NCI-H128 (cell line): ENCODE results near the gene RGS8.
A peak's percentile ranks its signal among the peaks of the same experiment; 100 is the strongest.

Experiments used
- DNase-seq: peaks from one replicate; lab custom pipeline; 2025; ENCODE audit not compliant: unreplicated experiment; lab: John Stamatoyannopoulos, UW

RGS8 gene

DNA sequence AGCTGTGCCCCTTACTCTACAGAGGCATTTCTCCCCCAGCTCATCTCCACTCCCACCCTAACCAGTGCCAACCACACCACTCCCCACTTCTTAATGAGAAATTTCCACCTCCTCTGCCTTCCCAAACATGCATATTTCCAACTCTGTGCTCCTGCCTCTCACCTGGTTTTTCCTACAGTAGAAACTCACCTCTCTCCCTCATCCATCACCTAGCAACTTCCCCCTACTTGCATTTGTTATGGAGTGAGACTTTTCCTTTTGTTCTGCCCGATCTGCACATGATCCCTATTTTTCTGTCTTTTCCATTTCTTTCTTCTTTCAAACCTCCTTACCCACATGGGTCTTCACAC is 11.9 kb downstream of the RGS8 start:
- no peak for DNase-seq

DNA sequence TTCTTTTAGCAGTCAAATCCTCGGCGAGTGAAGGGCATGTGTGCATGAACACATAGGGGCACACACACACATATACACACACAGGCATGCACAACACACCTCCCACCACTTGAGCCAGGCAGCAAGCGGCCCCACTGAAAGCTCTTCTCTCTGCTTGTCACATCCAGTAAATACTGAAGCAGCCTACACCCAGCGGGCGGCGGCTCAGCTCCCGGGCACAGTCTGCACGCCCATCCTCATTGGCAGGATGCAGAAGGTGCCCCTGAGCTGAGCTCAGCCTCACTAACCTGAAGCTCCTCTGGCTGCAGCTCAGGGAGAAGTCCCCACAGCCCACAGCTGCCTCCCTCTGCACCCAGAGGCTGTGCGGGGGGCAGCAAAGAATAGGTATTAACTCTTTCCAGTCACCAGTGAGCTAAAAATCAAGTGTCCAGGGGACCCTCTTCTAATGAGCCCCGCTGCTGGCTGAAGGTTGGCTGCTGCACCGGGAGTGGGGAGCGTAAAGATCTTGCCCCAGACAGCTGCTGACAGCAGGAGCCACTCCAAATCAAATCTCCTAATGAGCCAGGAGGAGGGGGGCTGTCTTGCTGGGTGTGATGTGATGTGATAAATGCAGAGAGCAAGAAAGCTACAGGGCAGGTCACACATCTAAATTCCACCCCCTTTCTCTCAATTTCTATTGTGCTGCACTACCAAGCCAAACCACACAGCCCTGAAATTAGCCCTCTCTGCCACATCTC is 12.5 kb downstream of the RGS8 start:
- DNase-seq, result peak; percentile 77

DNA sequence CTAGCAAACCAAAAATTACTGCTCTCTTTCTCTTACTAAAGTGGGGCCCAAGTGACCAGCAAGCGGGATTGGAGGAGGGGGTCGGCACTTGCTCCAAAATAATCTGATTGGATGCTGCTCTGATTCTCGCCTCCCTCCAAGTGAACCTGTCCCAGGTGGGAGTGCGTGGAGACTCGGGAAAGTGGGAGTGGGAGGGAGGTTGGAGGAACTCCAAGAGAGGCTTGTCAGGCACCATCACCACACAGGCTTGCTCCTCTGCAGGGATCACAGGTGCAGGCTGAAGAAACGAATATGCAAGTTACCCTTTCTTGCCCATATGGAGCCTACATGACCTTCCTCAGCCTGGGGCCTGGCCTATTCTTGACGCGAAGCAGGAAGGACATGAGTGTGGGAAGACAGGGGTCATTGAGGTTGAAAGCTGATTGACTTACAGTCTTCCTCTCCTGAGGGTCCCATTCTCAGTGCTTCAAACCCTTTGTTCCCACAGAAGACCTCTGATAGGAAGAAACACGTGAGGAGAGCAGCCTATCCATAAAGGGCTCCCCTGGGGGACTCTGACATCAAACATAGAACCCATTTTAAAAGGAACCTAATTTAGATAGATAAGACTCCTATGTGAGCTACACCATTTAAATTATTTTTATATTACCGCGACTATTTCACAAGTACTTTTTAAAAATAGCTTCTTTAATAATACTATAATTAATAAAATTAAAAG is 14.2 kb downstream of the RGS8 start:
- DNase-seq, result no peak

DNA sequence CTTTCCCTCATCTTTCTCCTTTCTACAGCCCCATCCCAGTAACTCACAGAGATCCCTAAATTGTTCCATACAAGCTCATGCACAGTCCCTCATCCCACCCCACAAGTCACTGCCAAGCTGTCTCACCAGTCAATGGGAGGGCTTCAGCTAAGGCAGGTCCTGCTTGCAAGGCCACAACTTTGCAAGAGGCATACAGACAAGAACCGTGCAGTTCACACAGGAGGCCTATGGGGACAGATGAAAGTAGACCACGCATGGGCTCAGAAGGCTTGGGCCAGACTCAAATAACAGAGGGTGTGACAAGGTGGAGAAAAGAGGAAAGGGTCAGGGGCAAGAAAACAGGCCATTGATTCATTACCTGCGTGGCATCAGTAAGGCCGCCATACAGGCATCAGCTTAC is 15.1 kb downstream of the RGS8 start:
- no peak for DNase-seq

DNA sequence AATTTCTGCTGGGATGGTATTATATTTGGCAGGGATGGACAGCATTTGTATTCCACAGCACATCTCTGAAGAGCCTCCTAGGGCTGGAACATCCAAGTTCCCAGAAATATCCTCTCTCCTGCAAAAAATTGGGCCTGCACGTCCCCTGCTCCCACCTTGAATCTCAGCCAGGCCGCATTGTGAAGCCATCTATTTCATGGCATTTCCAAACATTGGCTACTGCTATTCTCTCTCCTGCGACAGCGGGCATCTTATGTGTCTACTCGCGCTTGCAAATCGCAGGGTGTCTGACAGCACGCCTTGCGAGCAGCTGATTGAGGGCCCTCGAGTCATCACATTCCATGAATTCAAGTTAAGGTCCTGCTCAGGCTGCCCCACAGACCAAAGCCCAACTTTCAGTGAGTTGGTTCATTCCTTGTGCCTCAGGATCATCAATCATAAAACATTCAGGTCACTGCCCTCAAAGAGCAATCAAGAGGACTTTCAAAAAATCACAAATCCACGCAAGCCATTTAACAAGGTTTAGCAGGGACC is 15.8 kb downstream of the RGS8 start:
- DNase-seq, result no peak

DNA sequence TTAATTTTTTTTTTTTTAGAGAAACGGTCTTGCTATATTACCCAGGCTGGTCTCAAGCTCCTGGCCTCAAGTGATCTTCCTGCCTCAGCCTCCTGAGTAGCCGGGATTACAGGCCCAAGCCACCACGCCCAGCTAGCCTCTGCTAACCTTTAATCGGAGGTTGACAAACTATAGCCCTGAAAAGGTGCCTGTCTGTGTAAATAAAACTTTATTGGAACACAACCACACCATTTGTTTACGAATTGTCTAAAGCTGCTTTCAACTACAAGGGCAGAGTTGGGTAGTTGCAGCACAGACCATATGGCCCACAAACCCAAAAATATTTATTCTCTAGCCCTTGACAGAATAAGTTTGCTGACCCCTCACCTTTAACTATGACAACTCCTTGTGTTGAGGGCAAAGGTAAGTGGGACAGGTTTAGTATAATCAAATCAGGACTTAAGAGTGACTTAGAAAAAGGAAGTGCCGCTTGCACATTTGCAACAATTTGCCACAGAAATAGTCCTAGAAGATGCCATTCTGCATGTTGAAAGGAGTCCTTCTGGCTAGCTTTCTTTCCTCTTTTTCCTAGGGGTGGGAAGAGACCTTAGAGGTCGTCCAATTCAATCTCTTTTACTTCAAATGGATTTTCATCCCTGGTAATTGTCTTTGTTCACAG is 16.4 kb downstream of the RGS8 start:
- no peak for DNase-seq

DNA sequence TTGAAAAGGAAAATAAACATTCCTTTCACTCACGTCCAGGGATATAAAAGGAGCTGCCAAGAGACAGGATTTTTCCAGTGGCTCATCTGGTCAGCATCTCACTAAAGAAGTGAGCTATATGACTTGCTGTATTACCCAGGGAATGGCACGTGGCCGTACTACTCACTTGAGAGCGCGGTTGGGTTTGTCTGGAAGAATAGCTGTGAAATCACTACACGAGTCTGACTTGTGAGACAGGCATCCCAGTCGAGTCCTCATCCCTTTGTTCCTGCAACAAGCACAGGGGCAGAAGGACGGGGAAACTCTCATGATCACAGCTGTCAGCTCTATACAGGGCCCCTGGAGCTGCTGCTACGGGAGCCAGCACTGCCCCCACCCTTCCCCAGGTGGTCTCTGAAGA is 17.7 kb downstream of the RGS8 start:
- DNase-seq, result no peak

DNA sequence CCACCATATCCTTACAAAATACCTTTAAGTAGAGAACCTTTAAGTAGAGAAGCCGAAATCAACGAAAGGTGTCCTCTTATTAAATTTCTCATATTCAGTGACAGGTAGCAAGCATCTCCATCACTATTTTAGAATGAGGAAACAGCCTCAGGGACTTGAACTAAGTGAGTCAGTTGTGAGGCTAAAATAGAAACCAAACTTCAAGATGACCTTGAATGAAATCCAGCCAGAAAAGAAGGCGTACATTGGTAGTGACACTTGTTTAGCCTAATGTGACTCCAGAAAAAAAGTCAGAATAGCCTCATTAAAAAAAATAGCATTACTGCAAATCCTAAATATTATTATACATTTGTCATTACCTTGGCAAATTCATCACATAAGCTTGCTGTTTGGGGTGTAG is 20.1 kb downstream of the RGS8 start:
- no peak for DNase-seq

DNA sequence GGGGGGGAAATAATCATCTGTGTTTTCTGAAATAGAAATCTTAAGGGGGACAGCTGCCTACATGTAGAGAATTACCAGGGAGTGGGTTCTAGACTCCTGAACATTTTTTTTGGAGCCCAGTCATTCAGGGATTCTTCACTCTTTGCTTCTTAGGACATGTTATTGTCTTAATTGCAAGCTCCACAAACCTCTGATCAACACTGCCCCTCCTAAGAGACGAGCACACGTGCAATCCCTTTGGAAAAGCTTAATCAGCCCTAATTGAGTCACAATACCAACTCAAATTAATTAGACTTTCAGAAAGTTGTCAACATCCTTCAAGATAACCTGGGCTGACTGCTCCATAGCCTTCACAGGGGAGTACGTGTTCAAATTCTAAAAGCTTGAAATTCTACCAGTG is 21.4 kb downstream of the RGS8 start:
- DNase-seq, result no peak

DNA sequence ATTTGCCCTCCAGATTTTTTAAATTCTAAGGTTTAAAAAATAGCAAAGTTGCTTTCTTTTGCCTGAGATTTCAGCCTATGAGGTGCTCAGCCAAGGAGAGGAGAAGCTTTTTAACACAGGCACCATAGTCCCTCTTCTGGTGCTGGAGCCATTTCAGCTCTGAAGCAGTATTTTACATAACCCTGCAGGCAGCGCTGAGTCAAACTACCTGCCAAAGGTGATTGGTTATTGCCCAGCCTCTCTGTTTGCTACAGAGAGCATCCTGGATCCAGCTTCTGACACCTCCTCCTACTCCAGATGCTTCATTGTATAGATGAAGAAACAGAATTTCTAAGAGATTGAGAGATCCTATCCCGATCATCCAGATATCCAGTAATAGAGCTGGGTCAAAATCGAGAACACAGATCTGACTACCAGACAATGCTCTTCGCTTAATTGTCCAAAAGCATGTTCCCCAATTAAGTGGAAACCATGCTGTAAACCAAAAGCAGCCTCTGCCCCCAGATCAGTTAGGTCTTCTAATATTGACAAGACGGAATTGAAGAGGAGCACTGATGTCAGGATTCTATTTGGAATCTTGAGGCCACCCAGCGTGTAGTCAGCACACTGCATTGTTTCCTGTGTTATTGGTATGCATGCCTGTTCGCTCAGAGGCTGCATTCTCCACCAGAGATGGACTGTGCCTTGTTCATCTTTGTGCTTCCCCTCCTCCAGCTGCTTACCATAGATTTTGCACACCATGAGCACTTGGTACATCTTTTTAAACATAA is 22.1 kb downstream of the RGS8 start:
- DNase-seq, result no peak

DNA sequence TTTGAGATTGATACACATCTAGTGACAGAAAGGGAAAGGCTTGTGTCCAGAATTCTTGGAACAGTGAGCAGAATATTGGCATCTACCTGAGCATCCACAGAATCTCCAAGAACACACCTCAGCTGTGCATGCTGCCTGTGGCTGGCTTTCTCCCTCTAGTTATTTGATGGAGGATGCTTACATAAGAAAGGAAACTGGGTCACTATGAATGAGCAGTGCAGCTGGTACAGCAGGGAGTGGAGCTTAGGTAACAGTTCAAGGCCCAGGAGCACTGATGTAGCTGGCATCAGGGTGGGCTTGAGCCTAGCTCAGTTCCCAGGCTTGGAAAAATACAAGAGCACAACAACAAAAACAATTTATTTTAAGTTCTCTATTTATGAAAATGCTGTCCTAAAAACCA is 26.3 kb downstream of the RGS8 start:
- no peak for DNase-seq

DNA sequence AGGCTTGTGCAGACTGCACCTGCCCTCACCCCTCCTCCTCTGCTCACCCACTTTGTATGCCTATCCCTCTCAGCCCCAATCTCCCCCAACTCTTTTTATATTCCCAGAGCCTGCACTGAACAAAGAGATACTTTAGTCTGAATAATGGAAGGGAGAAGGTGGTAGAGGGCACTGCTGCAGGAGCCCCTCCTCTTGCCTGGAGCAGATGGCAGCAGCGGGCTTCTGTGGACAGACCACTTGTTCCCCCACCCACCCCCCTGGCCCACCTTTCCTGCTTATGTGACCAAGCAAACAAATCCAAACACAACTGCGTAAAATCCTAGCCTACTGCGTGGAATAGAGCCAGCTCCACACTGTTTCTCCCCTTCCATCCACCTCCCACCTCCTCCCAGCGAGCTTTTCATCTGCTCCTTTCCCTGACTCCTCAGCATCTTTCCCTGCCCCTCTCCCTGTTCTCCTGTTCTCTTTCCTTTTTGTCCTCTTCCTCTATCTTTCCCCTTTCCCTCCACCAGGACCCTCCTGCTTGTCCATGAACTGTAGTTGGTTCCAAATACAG is 27.5 kb downstream of the RGS8 start:
- DNase-seq, result no peak

DNA sequence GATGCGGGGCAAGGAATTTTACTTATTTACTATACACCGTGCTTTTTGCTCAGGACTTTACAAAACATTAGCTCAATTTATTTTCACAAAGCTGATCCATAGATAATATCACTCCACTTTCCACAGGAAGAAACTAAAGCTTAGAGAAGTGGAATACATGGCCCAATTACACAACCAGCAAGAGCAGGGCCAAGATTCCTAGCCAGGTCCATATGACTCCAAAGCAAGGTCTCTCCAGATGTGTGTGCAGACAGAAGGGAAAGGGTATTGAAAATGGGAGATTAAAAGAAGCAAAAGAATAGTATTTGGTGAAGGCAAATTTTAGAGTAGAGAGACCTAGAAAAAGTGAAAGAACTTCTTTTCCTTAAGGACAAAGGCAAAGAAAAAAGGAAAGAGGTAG is 30.4 kb downstream of the RGS8 start:
- no peak for DNase-seq

DNA sequence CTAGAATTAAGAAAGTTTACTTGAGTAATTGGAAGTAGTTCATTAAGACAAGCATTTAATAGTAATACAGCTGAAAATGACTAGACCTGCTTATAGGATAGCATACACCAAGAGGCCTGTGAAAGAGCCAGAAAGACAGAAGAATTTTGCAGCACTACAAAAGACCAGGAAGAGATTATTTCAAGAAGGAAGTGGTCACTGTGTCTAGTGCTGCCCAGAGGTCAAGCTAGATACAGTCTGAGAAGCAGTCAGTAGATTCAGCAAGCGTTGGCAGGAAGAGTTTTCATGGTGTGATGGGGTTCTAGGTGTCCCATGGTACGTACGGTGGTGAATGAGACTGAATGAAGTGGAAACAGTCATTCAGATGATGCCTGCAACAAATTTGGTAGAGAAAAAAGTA is 31.5 kb downstream of the RGS8 start:
- DNase-seq, result no peak

DNA sequence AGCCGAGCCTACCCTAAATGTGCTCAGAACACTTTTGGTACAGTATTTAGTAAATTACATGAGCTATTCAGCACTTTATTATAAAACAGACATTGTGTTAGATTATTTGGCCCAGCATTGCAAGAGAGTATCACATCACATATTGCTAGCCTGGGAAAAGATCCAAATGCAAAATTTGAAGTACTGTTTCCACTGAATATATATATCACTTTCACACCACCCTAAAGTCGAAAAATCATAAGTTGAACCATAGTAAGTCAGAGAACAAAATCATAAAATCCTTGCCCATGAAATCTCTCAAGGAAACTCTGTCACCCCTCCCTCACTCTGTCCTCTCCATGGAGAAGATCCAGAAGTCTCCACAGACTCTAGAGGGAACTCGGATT is 33.1 kb downstream of the RGS8 start:
- no peak for DNase-seq

DNA sequence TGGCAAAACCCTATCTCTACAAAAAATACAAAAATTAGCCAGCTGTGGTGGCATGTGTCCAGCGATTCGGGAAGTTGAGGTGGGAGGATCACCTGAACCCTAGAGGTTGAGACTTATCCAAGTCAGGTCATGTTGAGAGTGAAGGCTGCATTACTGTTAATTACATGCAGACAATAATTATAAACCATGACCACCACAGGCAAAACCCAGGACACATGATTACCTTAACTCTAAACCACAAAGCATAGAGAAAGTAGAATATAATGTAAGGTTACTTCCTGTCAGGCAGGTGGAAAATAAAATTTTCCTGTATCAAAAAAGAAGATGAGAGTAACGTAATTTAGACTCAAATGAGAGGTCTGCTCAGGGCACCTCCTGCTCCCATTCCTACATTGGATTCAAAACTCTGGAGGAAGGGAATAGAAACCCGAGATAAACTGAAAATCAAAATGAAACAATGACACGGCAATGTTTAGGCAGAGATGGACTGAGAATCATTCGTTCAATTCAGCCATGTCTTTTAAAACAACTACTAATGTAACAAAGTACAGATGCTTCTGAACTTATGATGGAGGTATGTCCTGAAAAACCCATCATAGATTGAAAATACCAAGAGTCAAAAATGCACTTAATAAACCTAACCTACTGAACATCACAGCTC is 33.6 kb downstream of the RGS8 start:
- DNase-seq, result no peak

DNA sequence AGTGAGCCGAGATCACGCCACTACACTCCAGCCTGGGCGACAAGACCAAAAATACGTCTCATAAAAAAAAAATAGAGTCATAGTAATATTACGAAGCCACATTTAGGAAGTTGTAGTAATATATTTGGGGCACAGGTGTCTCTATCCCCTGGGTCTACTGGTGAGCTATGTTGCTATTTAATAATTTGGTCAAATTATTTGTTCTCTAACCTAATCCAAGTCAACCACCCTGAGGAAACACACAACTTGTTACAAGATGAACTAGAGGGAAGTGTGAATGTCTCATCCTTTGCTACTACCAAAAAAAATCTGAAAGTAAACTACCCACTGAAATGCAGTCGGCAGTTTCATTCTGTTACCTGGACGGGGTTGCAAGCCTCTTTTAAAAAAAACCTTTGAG is 35.3 kb downstream of the RGS8 start:
- no peak for DNase-seq

DNA sequence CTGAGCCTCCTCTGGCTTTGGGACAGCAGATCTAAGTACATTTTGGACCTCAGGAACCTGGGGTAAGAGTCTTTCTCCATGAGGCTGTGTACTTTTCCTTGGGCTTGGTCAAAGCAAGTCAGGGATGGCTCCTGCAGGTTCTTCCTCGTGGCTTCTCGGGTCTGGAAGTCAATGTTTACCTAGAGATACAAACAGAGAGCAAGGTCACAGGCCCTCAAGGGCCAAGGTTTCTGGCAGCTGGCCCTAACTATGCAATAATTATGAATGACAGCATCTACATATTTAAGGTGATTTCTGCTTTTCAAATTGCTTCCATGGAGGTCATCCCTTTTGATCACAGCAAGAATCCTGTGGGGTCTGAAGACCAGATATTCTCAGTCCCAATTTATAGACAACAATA is 37.6 kb downstream of the RGS8 start:
- no peak for DNase-seq

DNA sequence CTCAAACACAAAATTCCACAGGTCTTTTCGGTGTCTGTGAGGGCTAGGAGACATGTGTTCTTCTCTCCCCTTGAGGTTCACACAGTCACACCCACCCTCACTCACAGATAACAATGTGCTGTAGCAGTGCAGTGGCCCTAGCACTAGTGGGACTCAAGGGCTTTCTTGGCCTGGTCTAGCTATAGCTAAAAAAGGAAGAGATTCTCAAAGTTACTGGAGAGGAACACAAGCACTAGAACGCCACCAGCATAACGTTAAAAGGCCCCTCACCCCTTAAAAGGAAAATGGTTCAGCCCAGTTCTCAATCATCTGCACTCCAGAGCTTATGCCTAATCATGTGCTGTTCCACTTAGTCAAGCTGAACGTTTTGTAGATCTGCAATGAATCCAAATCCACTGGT is 39.5 kb downstream of the RGS8 start:
- DNase-seq, result no peak

DNA sequence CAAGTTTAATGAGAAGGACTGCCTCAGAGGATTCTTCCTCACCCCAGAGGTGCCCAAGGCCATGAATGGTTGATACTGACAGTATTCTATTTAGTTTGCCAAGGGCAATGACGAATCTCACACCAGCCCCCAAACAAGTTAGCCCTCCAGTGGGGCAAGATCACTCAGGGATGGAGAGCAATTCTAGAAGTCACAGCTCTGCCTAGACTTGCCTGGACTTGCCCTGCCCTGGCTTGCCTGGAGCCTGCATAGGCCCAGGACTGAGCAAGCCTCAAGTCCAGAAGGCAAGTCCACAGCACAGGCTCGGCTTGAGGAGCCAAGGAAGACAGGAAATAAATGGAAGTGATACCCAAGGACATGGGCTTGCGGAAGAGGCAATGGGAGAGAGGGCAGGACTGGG is 40.7 kb downstream of the RGS8 start:
- DNase-seq, result no peak

DNA sequence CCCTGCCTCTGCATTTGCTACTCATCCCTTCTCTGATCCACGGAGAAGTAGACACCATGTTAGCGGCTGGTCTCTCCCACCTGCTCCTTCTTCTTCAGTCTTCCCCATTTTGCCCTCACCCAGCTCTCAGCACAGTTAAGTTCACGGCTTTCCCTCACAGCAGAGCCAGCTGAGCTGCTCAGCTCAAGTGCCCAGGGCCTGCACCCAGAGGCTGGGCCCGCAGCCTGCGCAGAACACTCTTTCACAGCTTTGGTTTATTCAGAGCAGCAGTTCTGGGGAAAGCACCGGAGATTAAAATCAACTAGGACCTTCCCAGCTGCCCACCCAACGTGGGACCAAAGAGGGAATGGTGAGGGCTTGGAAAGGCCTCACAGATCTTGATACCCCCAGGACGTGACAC is 41.9 kb downstream of the RGS8 start:
- DNase-seq, result no peak
